NCI-H1105 treated with DMSO at 0.1 percent for 48 hours (cell line): ENCODE data around the gene PRTN3.
A peak's percentile ranks its signal among the peaks of the same experiment; 100 is the strongest.

Source experiments
- DNase-seq: peaks from one replicate; lab custom pipeline; 2025; lab: John Stamatoyannopoulos, UW

PRTN3 gene

GRCh38 chr19:840519-841206 lies at the start of gene PRTN3:
PRTN3 (plus strand) TSS chr19:840999; CDS start chr19:841009, 10 bp downstream.
- DNase-seq, result no peak

GRCh38 chr19:791007-791566 lies 49.7 kb upstream of the PRTN3 start:
- no peak for DNase-seq

GRCh38 chr19:791567-792305 lies 49.1 kb upstream of the PRTN3 start:
- no peak for DNase-seq

- no peak for DNase-seq
Observed at GRCh38 chr19:792306-792885, 48.4 kb upstream of the PRTN3 start.

GRCh38 chr19:793806-794205 lies 47.0 kb upstream of the PRTN3 start:
- DNase-seq, result no peak

GRCh38 chr19:795073-795611 lies 45.7 kb upstream of the PRTN3 start:
- no peak for DNase-seq

- no peak for DNase-seq
Observed at GRCh38 chr19:795691-796581, 44.9 kb upstream of the PRTN3 start.

- DNase-seq, result peak; percentile 100
Observed at GRCh38 chr19:796692-797527, 43.9 kb upstream of the PRTN3 start, which contains the start of gene PTBP1. PTBP1 (plus strand) TSS chr19:797452; CDS start chr19:797498, 46 bp downstream.

- peak; percentile 77 for DNase-seq
Observed at GRCh38 chr19:797528-798414, 43.0 kb upstream of the PRTN3 start.

- no peak for DNase-seq
Observed at GRCh38 chr19:798415-799075, 42.3 kb upstream of the PRTN3 start.

- DNase-seq, result no peak
Observed at GRCh38 chr19:799076-799881, 41.5 kb upstream of the PRTN3 start.

- DNase-seq, result no peak
Observed at GRCh38 chr19:800360-801029, 40.3 kb upstream of the PRTN3 start.

- no peak for DNase-seq
Observed at GRCh38 chr19:801030-801860, 39.6 kb upstream of the PRTN3 start.

- DNase-seq, result no peak
Observed at GRCh38 chr19:801861-802497, 38.8 kb upstream of the PRTN3 start.

- DNase-seq, result no peak
Observed at GRCh38 chr19:802498-803098, 38.2 kb upstream of the PRTN3 start.

- no peak for DNase-seq
Observed at GRCh38 chr19:803099-803561, 37.7 kb upstream of the PRTN3 start.
